HG03432 (cell line): ENCODE data around the gene ZNF524.
A peak's percentile ranks its signal among the peaks of the same experiment; 100 is the strongest.

Source experiments
- ATAC-seq: cut with Tn5 transposase; IDR thresholded peaks from one replicate; pipeline ENCODE4 v1.9.1; 2021; ENCODE audit warnings: mild to moderate bottlenecking, moderate library complexity; ENCODE audit not compliant: unreplicated experiment

ZNF524 gene

DNA sequence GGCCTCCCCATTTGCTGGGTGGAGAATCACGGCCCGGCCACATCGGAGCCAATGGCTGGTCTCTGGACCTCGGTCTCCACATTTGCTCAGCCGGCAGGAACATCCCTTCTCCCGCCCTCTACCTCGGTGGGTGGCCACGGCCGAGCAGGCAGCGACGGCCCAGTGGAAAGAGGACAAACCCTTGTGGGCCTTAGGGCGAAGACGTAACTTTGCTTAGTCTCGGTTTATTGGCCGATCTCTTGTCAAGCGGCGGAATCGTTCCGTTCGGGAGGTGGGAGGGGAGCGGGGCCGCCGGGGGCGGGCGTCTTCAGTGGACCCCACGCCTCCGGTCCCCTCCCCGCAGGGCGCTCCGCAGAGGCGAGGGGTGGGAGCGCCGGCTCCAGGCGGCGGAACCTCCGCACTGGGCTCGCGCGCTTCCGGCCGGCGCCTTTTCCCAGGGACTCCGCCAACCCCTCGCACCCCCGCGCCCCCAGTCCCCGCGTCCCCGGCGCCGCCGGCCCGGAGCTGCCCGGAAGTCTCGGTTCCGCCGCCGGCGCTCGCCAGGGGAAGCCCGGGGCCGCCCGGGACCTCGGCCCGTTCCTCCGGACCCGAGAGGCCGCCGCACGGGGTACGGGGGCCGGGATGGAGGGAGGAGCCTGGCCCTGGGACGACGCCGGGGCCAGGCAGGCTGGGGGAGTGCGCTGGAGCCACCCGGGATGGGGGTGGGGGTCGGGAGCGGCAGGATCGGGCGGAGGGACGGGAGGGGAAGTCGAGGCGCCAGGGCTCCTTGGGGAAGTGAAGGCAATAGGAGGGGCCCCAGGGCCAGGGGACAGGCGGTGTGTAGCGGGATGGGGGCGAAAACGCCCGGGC lies 40.7 kb downstream of the ZNF524 start, which contains the start of gene ZNF580:
TSS of gene ZNF580 (plus strand) at position 426 of the 849 bp plus-strand sequence. CDS start 1,507 bp downstream, outside the sequence.
- peak; percentile 28 for ATAC-seq

DNA sequence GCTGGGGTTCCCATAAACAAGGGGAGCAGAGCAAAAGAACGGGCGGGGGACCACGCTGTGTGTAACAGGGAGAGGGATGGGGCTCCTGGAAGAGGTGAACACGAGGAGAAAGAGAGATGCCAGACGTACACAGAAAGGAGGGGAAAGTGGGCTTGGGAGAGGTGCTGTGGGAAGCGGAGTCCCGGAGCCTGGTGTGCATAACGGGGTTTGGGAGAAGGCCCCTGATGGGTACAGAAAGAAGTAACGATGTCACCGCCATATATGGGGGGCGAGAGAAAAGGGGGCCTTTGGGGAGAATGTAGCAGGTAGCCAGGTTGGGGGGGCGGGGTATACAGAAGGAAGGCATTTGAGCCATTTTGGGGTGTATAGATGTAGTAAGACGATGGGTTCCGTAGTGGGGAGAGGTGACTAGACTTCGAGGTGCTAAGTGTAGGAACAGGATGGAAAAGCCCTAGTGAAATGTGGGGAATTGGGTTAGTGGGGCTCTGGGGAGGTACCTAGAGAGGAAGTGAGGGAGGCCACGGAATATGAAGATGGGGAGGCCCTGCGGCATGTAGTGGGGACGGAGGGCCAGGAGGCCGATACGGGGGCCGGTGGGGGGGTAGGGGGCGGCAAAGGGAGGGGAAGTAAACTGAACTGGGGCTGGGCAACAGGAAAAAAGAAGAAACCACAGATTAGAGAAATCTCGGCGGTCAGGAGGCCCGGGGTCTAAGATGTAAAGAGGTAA lies 41.5 kb downstream of the ZNF524 start:
- ATAC-seq = no peak

GRCh38 chr19:55642153-55643002 lies 42.3 kb downstream of the ZNF524 start:
- peak; percentile 11 for ATAC-seq

DNA sequence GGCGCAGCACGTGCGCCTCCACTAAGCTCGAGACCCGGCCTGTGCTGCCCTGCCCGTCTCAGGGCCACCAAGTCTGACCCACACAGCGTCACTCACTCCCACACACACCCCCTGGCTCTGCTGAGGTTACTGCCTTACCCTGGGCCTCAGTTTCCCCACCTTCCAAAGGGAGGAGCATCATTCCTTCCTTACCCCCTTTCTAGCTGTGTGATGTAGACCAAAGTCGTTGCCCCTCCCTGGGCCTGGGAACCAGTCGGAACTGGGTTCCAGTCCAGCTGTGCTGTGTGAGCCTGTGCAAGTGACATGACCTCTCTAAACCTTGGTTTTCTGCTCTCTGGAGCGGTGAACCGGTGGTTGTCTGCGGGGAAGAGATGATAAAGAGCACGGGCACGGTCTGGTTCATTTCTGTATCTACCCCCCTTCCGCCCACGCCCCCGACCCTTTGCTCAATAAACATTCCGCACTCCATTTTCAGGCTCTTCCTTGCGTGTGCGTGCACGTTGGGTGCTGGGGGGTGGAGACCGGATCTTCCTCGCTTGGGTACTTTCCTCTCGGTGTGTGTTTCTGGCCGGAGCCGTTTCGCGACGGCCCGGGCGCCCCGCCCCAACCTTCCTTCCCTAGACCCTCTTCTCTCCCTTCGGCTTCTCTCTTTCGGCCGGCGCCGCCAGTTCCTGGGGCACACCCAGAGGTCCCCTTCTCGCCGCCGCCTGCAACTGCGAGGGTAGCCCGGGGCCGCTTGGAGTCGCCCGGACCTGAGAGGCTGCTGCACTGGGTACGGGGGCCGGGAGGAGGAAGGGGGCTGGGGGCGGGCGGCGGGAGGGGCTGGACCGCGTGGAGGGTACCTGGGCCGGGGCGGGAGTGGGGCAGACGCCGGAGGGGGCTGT lies 43.2 kb downstream of the ZNF524 start, which contains the start of gene ZNF581:
TSS of gene ZNF581 (plus strand) at position 647 of the 884 bp plus-strand sequence. CDS start 923 bp downstream, outside the sequence.
- ATAC-seq = peak; percentile 35

- ATAC-seq = no peak
These were observed 43.7 kb downstream of the ZNF524 start for GRCh38 chr19:55643887-55644176.

- ATAC-seq = no peak
These were observed 44.2 kb downstream of the ZNF524 start for GRCh38 chr19:55644191-55644833.

DNA sequence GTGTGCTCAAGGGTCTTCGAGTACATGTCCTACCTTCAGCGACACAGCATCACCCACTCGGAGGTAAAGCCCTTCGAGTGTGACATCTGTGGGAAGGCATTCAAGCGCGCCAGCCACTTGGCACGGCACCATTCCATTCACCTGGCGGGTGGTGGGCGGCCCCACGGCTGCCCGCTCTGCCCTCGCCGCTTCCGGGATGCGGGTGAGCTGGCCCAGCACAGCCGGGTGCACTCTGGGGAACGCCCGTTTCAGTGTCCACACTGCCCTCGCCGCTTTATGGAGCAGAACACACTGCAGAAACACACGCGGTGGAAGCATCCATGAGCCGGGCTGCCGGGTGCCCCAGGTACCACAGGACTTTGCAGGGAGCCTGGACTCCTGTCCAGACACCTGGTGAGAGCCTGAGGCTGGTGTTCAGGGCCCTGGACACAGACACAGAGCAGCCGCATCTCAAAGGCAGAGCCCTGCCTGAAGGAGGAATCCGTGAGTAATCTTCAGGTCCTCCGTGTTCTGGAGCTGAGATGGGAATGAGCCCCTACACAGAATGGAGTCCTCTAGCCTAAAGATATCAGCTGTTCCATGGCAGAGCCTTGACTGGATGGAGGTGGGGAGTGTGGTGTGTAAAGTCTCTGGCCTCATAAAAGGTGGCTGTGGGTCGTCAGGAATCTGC lies 44.9 kb downstream of the ZNF524 start:
- ATAC-seq = no peak

- ATAC-seq = no peak
These were observed 45.4 kb downstream of the ZNF524 start for GRCh38 chr19:55645512-55645881.

GRCh38 chr19:55646889-55647731 lies 47.0 kb downstream of the ZNF524 start:
- no peak for ATAC-seq

DNA sequence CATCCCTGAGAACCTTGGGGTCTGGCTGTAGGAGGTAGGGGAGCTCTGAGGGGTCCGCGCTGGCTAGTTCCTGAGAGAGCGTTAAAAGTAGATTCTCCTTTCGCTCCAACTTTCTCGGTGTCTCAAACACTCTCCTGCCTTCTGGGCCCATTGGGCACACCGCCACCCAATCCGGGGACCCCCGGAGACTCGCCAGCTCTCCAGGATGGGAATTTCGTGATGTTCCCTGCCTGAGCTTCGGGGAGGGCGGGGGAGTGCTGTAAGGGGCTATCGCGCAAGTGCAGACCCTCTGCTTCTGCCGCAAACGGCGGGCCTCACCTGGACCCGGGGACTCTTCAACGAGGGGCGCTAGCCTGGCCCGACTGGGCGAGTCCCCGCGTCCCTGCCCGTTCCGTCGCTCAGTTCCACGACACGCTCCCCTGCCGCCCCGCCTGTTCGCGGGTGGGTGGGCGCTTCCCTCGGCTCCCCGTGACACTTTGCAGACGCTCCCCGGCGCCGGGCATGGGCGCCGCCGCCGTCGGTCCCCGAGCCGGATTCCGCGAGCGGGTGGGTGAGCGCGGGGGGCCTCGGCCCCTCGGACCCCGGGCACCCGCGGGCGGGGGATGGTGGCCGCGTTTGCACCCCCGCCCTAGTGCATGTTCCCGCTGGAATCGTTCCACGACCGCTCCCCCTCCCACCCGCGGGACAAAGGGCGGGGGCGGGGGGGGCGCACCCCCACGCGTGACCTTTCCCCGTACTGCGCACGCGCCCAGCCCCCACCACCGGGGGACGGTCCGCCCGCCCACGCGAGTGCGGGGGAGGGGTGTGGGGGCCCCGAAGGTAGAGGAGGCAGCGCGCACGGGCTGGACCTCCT lies 47.9 kb downstream of the ZNF524 start, which contains the start of gene CCDC106:
TSS of gene CCDC106 (plus strand) at position 481 of the 853 bp plus-strand sequence. CDS start 835 bp downstream, outside the sequence.
- ATAC-seq = peak; percentile 26

DNA sequence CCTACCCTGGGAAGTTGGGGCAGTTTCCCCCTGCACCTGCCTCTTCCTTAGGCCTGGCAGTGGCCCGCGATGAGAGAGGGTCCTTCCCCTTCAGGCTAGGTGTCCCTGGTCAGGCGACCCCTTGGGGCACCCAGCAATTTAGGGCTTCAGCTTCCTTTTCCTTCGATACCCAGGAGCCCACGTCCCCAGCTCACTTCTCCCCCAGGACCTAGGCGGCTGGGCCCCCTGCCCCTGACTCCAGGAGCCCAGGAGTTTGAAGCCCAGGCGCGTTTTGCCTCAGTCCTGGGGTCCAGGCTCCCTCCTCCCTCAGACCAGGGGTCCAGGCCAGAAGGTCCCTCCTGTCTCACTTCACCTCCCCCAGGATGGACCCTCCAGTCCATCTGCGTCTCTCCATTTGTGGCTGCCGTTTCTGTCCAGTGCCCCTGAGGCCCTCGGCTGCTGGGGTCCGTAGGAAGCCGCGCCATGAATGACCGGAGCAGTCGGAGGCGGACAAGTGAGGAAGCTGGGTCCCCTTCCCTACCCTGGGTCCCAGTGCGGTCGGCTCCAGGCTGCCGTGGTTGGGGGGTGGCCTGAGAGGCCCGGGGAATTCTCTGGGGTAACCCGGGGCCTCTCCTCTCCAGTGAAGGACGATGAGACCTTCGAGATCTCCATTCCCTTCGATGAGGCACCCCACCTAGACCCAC lies 48.6 kb downstream of the ZNF524 start:
- no peak for ATAC-seq

DNA sequence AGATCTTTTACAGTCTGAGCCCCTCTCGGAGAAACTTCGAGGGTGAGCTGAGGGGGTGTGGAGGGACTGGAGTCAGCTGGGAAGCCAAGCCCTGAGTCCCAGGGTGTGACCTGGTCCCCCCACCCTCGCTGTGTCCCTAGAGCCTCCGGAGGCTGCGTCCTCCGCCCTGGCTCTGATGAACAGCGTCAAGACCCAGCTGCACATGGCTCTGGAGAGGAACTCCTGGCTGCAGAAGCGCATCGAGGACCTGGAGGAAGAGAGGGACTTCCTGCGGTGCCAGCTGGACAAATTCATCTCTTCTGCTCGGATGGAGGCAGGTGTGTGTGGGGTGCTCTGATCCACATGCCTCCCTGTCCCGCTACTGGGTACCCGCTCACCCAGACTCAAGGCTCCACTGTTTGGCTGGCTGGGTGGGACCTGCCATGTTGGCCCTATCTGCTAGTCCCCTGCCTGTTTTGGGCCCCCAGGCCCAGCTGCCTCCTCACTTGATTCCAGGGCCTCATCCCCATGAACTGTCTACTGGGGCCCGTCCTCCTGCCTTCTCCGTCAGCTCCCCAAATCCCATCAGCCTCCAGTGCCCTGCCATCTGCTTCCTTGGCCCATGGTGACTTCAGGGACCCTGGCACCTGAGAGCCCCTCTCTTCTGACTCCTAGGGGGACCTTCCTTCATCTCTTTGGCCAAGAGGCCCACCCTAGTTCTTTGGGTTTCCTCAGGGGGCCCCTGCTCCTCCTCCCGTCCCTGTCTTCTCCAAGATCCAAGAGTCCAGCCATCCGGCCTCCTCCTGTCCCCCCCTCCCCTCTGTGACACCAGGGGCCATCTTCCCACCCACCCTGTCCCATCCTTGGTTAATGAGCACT lies 49.4 kb downstream of the ZNF524 start:
- no peak for ATAC-seq

DNA sequence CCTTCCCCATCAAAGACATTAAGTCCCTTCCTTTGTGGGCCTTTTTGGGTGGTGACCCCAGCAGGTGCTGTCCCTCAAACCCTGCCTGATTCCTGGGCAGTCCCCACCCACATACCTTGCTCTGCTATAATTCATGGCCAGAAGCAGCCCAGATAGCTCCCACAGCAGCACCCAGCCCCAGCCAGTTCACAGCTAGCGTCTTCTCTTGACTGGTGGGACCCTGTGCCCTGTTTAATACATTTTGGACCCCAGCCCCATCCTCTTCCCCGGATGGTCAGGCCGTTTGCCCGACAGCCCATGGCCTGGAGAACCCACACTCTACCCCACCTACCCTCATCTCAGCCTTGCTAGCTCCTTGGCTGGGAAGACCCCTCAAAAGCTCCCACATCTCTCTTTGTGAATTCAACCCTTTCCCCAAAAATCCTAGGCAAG lies 50.1 kb downstream of the ZNF524 start:
- ATAC-seq = no peak

DNA sequence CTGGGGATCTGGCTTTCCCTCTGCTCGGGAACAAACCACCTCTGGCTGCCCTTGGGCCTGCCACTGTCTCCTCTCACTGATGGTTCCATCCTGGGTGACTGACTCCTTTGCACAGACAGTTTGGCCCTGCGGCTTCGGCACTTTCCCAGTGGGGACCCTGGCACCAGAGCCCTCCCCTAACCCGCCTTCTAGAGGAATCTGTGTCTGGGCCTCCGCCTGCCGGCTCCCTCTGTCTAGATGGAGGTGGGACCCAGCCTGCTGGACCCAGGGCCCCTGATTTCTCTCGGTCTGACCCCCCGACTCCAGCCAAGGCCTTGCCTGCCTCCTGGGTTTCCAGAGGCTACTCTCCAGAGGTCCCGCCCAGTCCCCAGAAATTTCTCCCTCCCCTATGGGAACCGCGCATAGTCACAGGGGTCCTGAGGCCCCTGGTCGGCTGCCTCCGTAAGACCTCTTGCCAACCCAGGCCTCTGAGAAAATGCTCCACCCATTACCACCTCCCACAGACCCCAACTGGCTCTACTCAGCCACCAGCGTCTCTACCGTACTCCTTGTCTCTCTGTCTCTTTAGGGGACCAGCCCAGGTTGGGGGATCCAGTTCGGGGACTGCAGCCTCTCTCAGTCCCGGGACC lies 50.6 kb downstream of the ZNF524 start:
- no peak for ATAC-seq

GRCh38 chr19:55651236-55651635 lies 51.1 kb downstream of the ZNF524 start:
- ATAC-seq = no peak
